Right cardiac atrium (tissue), 5 donors: ENCODE results near the gene WDR72. TPM values are rescaled to one million over a fixed set of nuclear protein-coding genes. Genes with fewer than 3 reads are reported as not detected.

Source experiments
- ATAC-seq, 2 donors: fragments of 200-7000 bp; cut with Tn5 transposase; one replicate each; pipeline versions ENCODE4 v1.8.0 to v1.9.1; 2020; ENCODE audit warnings: moderate library complexity in 2 of 2, mild to moderate bottlenecking in 1 of 2
- DNase-seq, 3 donors: peaks; one replicate each; pipeline ENCODE4 v3.0.0-alpha.2; 2020
- H3K27ac ChIP-seq: one replicate; pipeline ENCODE4 v1.5.1; 2013; ENCODE audit warnings: mild to moderate bottlenecking, low read length, control low read depth, moderate library complexity
- H3K27me3 ChIP-seq: one replicate; pipeline ENCODE4 v1.6.1; 2013; ENCODE audit not compliant: control insufficient read depth, insufficient read depth
- H3K4me1 ChIP-seq: one replicate; pipeline ENCODE4 v1.6.1; 2013; ENCODE audit warnings: low read length; ENCODE audit not compliant: control insufficient read depth, insufficient read depth
- H3K4me3 ChIP-seq: one replicate; pipeline ENCODE4 v1.5.1; 2013; ENCODE audit warnings: low read length, control low read depth
- H3K9me3 ChIP-seq: one replicate; pipeline ENCODE4 v1.6.1; 2013; ENCODE audit warnings: low read length; ENCODE audit not compliant: control insufficient read depth
- WGBS: extraction: QIAGEN DNeasy Blood & Tissue Kit; methylation state at CpG from one replicate; pipeline ENCODE4 v1.1.7; 2013; 5-methylcytosine and 5-hydroxymethylcytosine counted together
- intact Hi-C, 4 donors: fragments of 100-400 bp; cut with DNase I; formaldehyde crosslinking; loops; one replicate each; pipeline versions ENCODE4 v1.11.0 to v1.14.0; 2022 to 2023
- polyA plus RNA-seq: library from polyadenylated mRNA; stranded (reverse); fragments of 200-250 nt; gene quantifications from one replicate; pipeline ENCODE4 v1.2.3, GENCODE V29; 2013
- total RNA-seq, 4 donors: library from RNA; stranded (reverse); fragmentation: NEBNext Ultra II Directional; extraction: Animal tissue kit (Norgen Biotek cat#: 25700); gene quantifications; one replicate each; pipeline ENCODE4 v1.2.1, GENCODE V29; 2021
- donor health status: healthy with polysubstance abuse.
- donor health status: DM: no; HTN: yes; CAD: no.
- donor health status: DM: no; HTN: no; CAD: no.
- donor health status: DM: no; HTN: yes; CAD: no; lungs with severe emphysema.
- donor health status: DM: yes; HTN: yes; CAD: no.

WDR72 gene
- total and polyA plus RNA-seq, 5 donors: 0.05 to 0.31 (median 0.12) TPM

- H3K4me3 ChIP-seq: no peak overlapping the region
- ATAC-seq (no peak), DNase-seq (no peak)
- no peaks in the 10 kb centered on the region for H3K27me3 ChIP-seq
- intact Hi-C loops: no loop called here
- WGBS: 69% methylated on average over 1 of the region's 1 CpG
- no peaks in the 10 kb centered on the region for H3K4me1 ChIP-seq
- no peak overlapping the region for H3K27ac ChIP-seq
- H3K9me3 ChIP-seq: no peaks in the 10 kb centered on the region
Measured at GRCh38 chr15:53482055-53482454, 277.4 kb downstream of the WDR72 start.

- Histone ChIP-seq H3K4me1 (no peaks in the 10 kb centered on the region), H3K9me3 (no peaks in the 10 kb centered on the region), H3K27ac (no peak overlapping the region), H3K4me3 (no peak overlapping the region), H3K27me3 (no peaks in the 10 kb centered on the region)
- 74% methylated on average over 9 of the region's 9 CpGs for WGBS
- ATAC-seq (no peak), DNase-seq (no peak)
- intact Hi-C loops: no loop called here
Measured at GRCh38 chr15:53477981-53478766, 281.3 kb downstream of the WDR72 start.

GRCh38 chr15:53473886-53474285 is 285.6 kb downstream of the WDR72 start:
- ATAC-seq: no peak

GRCh38 chr15:53473435-53473834 is 286.0 kb downstream of the WDR72 start:
- WGBS: 62% methylated on average over 4 of the region's 4 CpGs
- no peak overlapping the region for H3K4me3 ChIP-seq
- no peak overlapping the region for H3K27ac ChIP-seq
- H3K9me3 ChIP-seq: no peaks in the 10 kb centered on the region
- DNase-seq (no peak), ATAC-seq (no peak)
- intact Hi-C loops: no loop called here
- no peaks in the 10 kb centered on the region for H3K27me3 ChIP-seq
- H3K4me1 ChIP-seq: no peaks in the 10 kb centered on the region

More at GRCh38 chr15:53473886-53474285, 285.6 kb downstream of the WDR72 start:
- intact Hi-C loops: no loop called here
- DNase-seq: no peak
- no peak overlapping the region for H3K4me3 ChIP-seq
- no peaks in the 10 kb centered on the region for H3K9me3 ChIP-seq
- no peaks in the 10 kb centered on the region for H3K27me3 ChIP-seq
- H3K4me1 ChIP-seq: no peaks in the 10 kb centered on the region
- H3K27ac ChIP-seq: no peak overlapping the region
- 32% methylated on average over 1 of the region's 1 CpG for WGBS

- Histone ChIP-seq H3K27ac (no peak overlapping the region), H3K9me3 (no peaks in the 10 kb centered on the region), H3K4me1 (no peaks in the 10 kb centered on the region), H3K27me3 (no peaks in the 10 kb centered on the region), H3K4me3 (no peak overlapping the region)
- ATAC-seq (no peak), DNase-seq (no peak)
- WGBS: 48% methylated on average over 5 of the region's 5 CpGs
- intact Hi-C loops: no loop called here
Measured at GRCh38 chr15:53472883-53473282, 286.6 kb downstream of the WDR72 start.

GRCh38 chr15:53472210-53472609 is 287.3 kb downstream of the WDR72 start:
- WGBS: 69% methylated on average over 3 of the region's 3 CpGs
- intact Hi-C loops: no loop called here
- H3K9me3 ChIP-seq: no peaks in the 10 kb centered on the region
- no peaks in the 10 kb centered on the region for H3K27me3 ChIP-seq
- DNase-seq: no peak
- no peak for ATAC-seq
- H3K4me1 ChIP-seq: no peaks in the 10 kb centered on the region
- H3K4me3 ChIP-seq: no peak overlapping the region
- no peak overlapping the region for H3K27ac ChIP-seq

GRCh38 chr15:53470743-53471142 is 288.7 kb downstream of the WDR72 start:
- WGBS: 74% methylated on average over 4 of the region's 4 CpGs
- intact Hi-C loops: no loop called here
- Histone ChIP-seq H3K4me1 (no peaks in the 10 kb centered on the region), H3K9me3 (no peaks in the 10 kb centered on the region), H3K27ac (no peak overlapping the region), H3K4me3 (no peak overlapping the region), H3K27me3 (no peaks in the 10 kb centered on the region)
- ATAC-seq (no peak), DNase-seq (no peak)

- 86% methylated on average over 2 of the region's 2 CpGs for WGBS
- Histone ChIP-seq H3K4me1 (no peaks in the 10 kb centered on the region), H3K9me3 (no peaks in the 10 kb centered on the region), H3K27ac (no peak overlapping the region), H3K27me3 (no peaks in the 10 kb centered on the region), H3K4me3 (no peak overlapping the region)
- DNase-seq (no peak), ATAC-seq (no peak)
- intact Hi-C loops: no loop called here
Measured at GRCh38 chr15:53469422-53469821, 290.0 kb downstream of the WDR72 start.

Other genes with a start within 250 kb of the WDR72 start
- under 1 TPM; 0.11 to 0.57 (median 0.23) TPM for gene UNC13C, start 218.8 kb upstream of the WDR72 start, total RNA-seq
- 0.05 TPM for gene UNC13C, start 218.8 kb upstream of the WDR72 start, polyA plus RNA-seq